Ovary (tissue), 9 donors: ENCODE results near the gene FSD1. TPM values are rescaled to one million over a fixed set of nuclear protein-coding genes. Genes with fewer than 3 reads are reported as not detected.

ENCODE experiments used
- DNase-seq, 5 donors: peaks; one replicate each; pipeline ENCODE4 v3.0.0-alpha.2; 2019 to 2020
- H3K27ac ChIP-seq, 2 donors: fragments of 200-600 bp; one replicate each; pipeline versions ENCODE4 v1.5.1 to v1.8.0; 2019 to 2022
- H3K27me3 ChIP-seq: fragments of 200-600 bp; one replicate; pipeline ENCODE4 v1.8.0; 2022
- H3K36me3 ChIP-seq: fragments of 200-600 bp; sonication (generic); one replicate; pipeline ENCODE4 v1.5.1; 2019
- H3K4me1 ChIP-seq: one replicate; pipeline ENCODE4 v1.8.1; 2013; ENCODE audit warnings: mild to moderate bottlenecking, moderate library complexity; ENCODE audit not compliant: insufficient read depth
- H3K4me3 ChIP-seq: fragments of 200-600 bp; sonication (generic); one replicate; pipeline ENCODE4 v1.5.1; 2017
- H3K9me3 ChIP-seq, 2 donors: fragments of 200-600 bp in 1 of 2; sonication (generic) in 1 of 2; one replicate each; pipeline versions ENCODE4 v1.5.1 to v1.8.1; 2013 to 2019; ENCODE audit warnings: mild to moderate bottlenecking in 1 of 2, moderate library complexity in 1 of 2
- EP300 ChIP-seq: sonication (generic); formaldehyde crosslinking; IDR thresholded peaks from one replicate; pipeline ENCODE4 v1.6.1; 2017; ENCODE audit warnings: antibody characterized with exemption
- POLR2A ChIP-seq: fragments of 450-650 bp; IDR thresholded peaks from one replicate; pipeline ENCODE4 v1.6.1; 2017; ENCODE audit warnings: antibody characterized with exemption, mild to moderate bottlenecking, moderate library complexity
- WGBS, 3 donors: extraction: QIAGEN DNeasy Blood & Tissue Kit in 1 of 3; methylation state at CpG; one replicate each; pipeline versions ENCODE4 v1.1.5 to v1.1.7; 2013 to 2017; 5-methylcytosine and 5-hydroxymethylcytosine counted together
- intact Hi-C, 4 donors: fragments of 100-400 bp; cut with DNase I; formaldehyde crosslinking; loops; one replicate each; pipeline versions ENCODE4 v1.11.0 to v1.15.1; 2022 to 2023
- polyA plus RNA-seq, 2 donors: library from polyadenylated mRNA; stranded (reverse); fragments of 200-250 nt in 1 of 2; fragments of 350-450 nt in 1 of 2; fragmentation: Illumina TruSeq in 1 of 2; extraction: RNeasy Lipid Tissue Mini Kit (QIAGEN cat#74804) in 1 of 2; gene quantifications; one replicate each; pipeline ENCODE4 v1.2.3, GENCODE V29; 2013 to 2014
- total RNA-seq, 7 donors: library from RNA; depleted of rRNA in 2 of 7; stranded (reverse); fragments of >200 nt in 2 of 7; fragmentation: NEBNext Ultra II Directional in 3 of 7; extraction: Animal tissue kit (Norgen Biotek cat#: 25700) in 3 of 7; gene quantifications; one replicate each; pipeline versions ENCODE4 v1.1.0 to v1.2.4, GENCODE V29; 2016 to 2023
- TF ChIP-seq, protein P1 (sequence below), 3 donors: fragments of 450-650 bp in 2 of 3; fragments of 200-600 bp in 1 of 3; IDR thresholded peaks; one replicate each; pipeline versions ENCODE4 v1.5.1 to v1.8.0; 2016 to 2022; ENCODE audit warnings: antibody characterized with exemption in 3 of 3, mild to moderate bottlenecking in 1 of 3
- donor health status: DM: no; HTN: no; CAD: no; lungs with moderate emphysema.
- donor health status: DM: no; HTN: no; CAD: no.
- donor health status: Bipolar disorder and iron deficiency.
- donor health status: DM: yes; HTN: yes; CAD: no.
- donor health status: DM: no; HTN: no; CAD: no.
- donor health status: DM: yes; HTN: yes; CAD: no.

The FSD1 gene
- total and polyA plus RNA-seq, 9 donors = 0.11 to 0.48 (median 0.18) TPM; not detected in 6

DNA sequence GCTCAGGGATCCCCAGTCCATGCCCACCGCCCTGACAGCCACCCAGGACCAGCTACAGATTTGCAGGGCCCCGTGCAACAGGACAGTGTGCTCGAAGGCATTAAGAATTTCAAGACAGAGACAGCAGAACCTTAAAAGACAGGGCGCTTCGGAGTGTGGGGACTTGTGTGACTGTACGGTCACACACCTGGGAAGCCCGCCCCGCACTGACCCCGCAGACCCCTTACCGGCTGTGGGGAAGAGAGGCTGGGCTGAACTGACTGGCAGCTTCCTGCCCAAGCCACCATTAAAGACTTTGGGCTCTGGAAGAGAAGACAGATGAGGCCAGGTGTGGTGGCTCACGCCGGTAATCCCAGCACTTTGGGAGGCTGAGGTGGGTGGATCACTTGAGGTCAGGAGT is 19.8 kb downstream of the FSD1 start:
- no peaks in the 10 kb centered on the region for H3K36me3 ChIP-seq
- H3K4me1 ChIP-seq = peaks cover 6% of the 10 kb centered on the region
- no peaks in the 10 kb centered on the region for H3K27me3 ChIP-seq
- TF ChIP-seq POLR2A (no peak), EP300 (no peak)
- TF ChIP-seq, protein P1, sequence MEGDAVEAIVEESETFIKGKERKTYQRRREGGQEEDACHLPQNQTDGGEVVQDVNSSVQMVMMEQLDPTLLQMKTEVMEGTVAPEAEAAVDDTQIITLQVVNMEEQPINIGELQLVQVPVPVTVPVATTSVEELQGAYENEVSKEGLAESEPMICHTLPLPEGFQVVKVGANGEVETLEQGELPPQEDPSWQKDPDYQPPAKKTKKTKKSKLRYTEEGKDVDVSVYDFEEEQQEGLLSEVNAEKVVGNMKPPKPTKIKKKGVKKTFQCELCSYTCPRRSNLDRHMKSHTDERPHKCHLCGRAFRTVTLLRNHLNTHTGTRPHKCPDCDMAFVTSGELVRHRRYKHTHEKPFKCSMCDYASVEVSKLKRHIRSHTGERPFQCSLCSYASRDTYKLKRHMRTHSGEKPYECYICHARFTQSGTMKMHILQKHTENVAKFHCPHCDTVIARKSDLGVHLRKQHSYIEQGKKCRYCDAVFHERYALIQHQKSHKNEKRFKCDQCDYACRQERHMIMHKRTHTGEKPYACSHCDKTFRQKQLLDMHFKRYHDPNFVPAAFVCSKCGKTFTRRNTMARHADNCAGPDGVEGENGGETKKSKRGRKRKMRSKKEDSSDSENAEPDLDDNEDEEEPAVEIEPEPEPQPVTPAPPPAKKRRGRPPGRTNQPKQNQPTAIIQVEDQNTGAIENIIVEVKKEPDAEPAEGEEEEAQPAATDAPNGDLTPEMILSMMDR (IDR thresholded peaks at IDR 0.05) = no peak
- WGBS, 3 donors = 79 to 85% (median 82%) methylated on average over 12 of the region's 12 CpGs
- H3K27ac ChIP-seq = no peak overlapping the region
- H3K4me3 ChIP-seq = no peak overlapping the region
- DNase-seq = no peak
- intact Hi-C loops = no loop called here
- no peaks in the 10 kb centered on the region for H3K9me3 ChIP-seq

DNA sequence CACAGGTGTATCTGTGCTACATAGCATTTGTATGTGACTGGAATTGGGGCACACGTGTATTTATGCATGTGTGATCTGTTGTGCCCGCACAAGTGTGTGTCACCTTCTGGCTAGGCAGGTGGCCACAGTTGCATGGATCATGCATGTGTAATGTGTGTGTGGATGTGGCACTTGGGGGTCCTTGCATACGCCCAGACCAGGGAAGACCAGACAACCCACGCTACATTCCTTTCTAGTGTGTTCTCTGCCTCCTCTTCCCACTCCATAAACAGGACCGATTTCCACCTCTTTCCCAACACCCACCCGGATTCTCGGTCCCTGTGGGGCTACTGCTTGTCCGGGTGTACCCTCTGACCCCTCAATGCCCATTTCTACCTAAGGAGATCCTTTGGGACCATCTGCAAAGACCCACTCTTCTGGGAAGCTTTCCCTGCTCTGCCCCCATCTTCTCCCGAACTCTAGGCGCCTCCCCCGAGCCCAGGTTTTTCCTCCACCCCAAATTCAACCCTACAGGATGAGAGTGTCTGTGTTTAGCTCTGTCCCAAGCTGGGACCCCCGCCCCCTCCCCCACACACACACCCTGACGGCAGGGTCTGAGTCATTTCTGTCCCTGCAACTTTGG is 21.9 kb downstream of the FSD1 start:
- no peak overlapping the region for H3K4me3 ChIP-seq
- 50 to 55% (median 54%) methylated on average over 13 of the region's 13 CpGs for WGBS, 3 donors

DNA sequence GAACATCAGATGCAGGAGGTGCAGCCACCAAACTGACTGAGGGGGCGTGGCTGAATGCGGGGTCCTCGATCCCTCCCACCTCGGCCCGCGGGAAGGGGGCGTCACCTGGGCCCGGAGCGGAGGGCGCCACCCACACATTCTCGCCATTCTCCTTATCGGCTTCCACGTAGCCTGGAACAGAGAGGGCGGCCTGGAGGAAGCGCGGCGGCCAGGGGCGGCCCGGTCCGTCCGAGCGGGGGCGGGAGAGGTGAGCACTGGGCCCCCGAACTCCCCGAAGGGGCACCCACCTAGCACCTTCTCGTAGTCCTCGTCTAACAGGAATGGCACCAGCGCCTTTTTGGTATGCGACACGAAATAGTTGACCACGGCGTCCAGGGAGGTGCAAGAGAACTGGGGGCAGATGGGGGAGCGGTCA is 22.4 kb downstream of the FSD1 start:
- no peaks in the 10 kb centered on the region for H3K36me3 ChIP-seq
- peak; percentile 35 to 67 (median 61) for DNase-seq
- H3K4me1 ChIP-seq = peaks cover 6% of the 10 kb centered on the region
- H3K27ac ChIP-seq = no peak overlapping the region
- peak overlapping the region; percentile 48 for H3K4me3 ChIP-seq
- H3K9me3 ChIP-seq = no peaks in the 10 kb centered on the region
- 1 to 9% (median 4%) methylated on average over 27 to 33 of the region's 33 CpGs for WGBS, 3 donors
- no peaks in the 10 kb centered on the region for H3K27me3 ChIP-seq
- intact Hi-C loops = no loop called here
- no peak for TF ChIP-seq POLR2A

More for the DNA sequence above, 21.9 kb downstream of the FSD1 start:
- H3K9me3 ChIP-seq = no peaks in the 10 kb centered on the region
- H3K4me1 ChIP-seq = peaks cover 6% of the 10 kb centered on the region
- TF ChIP-seq, protein P1 (IDR thresholded peaks at IDR 0.05) = no peak
- TF ChIP-seq EP300 (no peak), POLR2A (no peak)
- intact Hi-C loops = no loop called here
- no peak for DNase-seq
- no peaks in the 10 kb centered on the region for H3K27me3 ChIP-seq
- H3K27ac ChIP-seq = no peak overlapping the region
- no peaks in the 10 kb centered on the region for H3K36me3 ChIP-seq

DNA sequence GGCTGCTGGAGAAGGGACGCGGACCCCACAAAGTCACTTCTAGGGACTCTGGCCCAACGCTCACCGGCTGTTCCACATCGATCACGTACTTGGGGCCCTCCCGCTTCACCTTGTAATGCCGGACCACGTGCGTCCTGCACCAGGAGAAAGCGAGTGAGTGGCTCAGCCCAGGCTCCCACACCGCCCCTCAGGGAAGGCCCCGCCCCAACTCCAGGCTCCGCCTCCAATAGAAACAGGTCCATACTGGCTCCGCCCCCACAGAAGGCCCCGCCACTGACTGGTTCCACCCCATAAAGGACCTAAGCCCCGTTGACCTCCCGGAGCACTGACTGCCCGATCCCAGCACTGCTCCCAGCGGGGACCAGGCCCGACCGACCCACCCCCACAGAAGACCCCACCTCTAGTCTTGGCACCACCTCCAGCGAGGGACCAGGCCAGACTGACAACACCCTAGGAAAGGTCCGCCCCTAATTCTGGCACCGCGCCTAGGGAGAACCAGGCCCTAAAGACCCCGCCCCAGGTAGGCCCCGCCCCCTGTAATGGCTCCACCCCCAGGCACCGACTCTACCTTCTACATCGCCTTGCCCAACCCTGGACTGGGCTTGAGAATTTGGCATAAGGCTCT is 23.0 kb downstream of the FSD1 start:
- Histone ChIP-seq H3K4me1 (peaks cover 6% of the 10 kb centered on the region), H3K4me3 (peak overlapping the region; percentile 48), H3K9me3 (no peaks in the 10 kb centered on the region), H3K36me3 (no peaks in the 10 kb centered on the region), H3K27ac (peak overlapping the region in 1 of 2 donors; percentile 77), H3K27me3 (no peaks in the 10 kb centered on the region)
- peak; percentile 94 to 97 (median 95) for DNase-seq
- WGBS, 3 donors = 0 to 9% (median 1%) methylated on average over 16 to 30 of the region's 30 CpGs
- intact Hi-C loops = no loop called here
- TF ChIP-seq EP300 = no peak
- TF ChIP-seq POLR2A = no peak
- TF ChIP-seq, protein P1 (IDR thresholded peaks at IDR 0.05) = no peak

DNA sequence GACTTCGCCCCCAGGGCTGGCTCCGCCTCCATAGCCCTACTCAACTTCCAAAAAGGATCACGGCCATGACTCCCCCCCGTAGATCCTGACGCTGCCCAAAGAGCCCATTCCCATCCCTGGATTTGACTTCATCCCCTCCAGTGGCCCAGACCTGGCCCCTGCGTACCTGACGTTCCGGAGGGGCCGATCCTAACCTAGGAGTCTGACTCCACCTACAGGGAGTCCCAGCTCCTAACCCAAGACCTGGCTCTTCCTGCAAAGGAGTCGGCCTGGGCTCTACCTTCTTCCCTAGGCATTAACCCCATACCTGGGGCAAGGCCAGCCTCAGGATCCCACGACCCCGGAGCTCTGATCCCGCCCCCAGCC is 23.5 kb downstream of the FSD1 start:
- Histone ChIP-seq H3K27me3 (no peaks in the 10 kb centered on the region), H3K4me3 (peak overlapping the region; percentile 48), H3K27ac (peak overlapping the region in 1 of 2 donors; percentile 77), H3K9me3 (no peaks in the 10 kb centered on the region), H3K4me1 (peaks cover 6% of the 10 kb centered on the region), H3K36me3 (no peaks in the 10 kb centered on the region)
- WGBS, 3 donors = 3 to 6% (median 3%) methylated on average over 13 of the region's 13 CpGs
- intact Hi-C loops = no loop called here
- TF ChIP-seq POLR2A (peak; percentile 8), EP300 (no peak)
- TF ChIP-seq, protein P1 (IDR thresholded peaks at IDR 0.05) = peak in 1 of 3 donors; percentile 8
- DNase-seq = no peak
